ENCODE results near the gene MACROD2. TPM values are rescaled to one million over a fixed set of nuclear protein-coding genes. Genes with fewer than 3 reads are reported as not detected.

MACROD2 gene
- total RNA-seq, 2 donors from 2014 or later: not detected

DNA sequence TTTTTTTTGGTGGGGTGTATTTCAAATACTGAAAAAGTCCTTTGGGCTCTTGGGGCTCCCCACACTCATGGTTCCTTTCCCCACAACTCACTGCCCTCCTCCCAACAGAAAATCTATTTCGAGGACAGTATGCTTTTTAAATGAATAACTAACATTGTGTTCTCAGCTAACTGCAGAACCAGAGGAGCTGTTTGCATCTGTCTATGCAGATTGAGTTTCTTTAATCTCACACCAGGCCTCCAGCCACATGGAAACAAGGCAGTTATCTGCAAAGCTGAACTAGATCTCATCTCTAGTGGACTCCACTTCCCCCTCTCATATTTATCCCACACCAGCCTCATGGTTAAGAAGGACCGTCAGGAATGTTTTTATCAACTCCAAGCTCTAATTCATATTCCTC is 1622.8 kb downstream of the MACROD2 start:
- H3K27ac Mint-ChIP-seq: no peak overlapping the region
- DNase-seq: no peak
- ATAC-seq (replicated peaks in 1 of 2): no peak
- H3K4me3 Mint-ChIP-seq: no peak overlapping the region
- peaks cover 2% of the 10 kb centered on the region in 2 donors for H3K36me3 Mint-ChIP-seq (ENCODE audit: insufficient read depth in 2 of 2)
- no peaks in the 10 kb centered on the region for H3K27me3 Mint-ChIP-seq (ENCODE audit: low read depth)
- no peaks in the 10 kb centered on the region for H3K4me1 Mint-ChIP-seq (ENCODE audit: low read depth)
- peaks cover 5 to 15% of the 10 kb centered on the region in 2 donors for H3K9me3 Mint-ChIP-seq

DNA sequence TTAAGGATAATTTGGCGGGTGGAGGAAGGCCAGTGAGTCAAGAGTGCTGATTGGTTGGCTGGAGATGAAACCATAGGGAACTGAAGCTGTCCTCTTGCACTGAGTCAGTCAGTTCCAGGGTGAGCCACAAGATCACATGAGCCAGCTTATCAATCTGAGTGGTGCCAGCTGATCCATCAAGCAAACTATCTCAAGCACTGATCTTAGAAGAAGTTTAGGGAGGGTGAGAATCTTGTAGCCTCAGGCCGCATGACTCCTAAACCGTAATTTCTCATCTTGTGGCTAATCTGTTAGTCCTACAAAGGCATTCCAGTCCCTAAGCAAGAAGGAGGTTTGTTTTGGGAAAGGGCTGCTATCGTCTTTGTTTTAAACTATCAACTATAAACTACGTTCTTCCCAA is 1623.6 kb downstream of the MACROD2 start:
- ATAC-seq (replicated peaks in 1 of 2) (no peak), DNase-seq (no peak)
- H3K9me3 Mint-ChIP-seq: peaks cover 5 to 15% of the 10 kb centered on the region in 2 donors
- no peaks in the 10 kb centered on the region for H3K27me3 Mint-ChIP-seq (ENCODE audit: low read depth)
- peaks cover 2% of the 10 kb centered on the region in 2 donors for H3K36me3 Mint-ChIP-seq (ENCODE audit: insufficient read depth in 2 of 2)
- H3K4me3 Mint-ChIP-seq: no peak overlapping the region
- no peak overlapping the region for H3K27ac Mint-ChIP-seq
- no peaks in the 10 kb centered on the region for H3K4me1 Mint-ChIP-seq (ENCODE audit: low read depth)

DNA sequence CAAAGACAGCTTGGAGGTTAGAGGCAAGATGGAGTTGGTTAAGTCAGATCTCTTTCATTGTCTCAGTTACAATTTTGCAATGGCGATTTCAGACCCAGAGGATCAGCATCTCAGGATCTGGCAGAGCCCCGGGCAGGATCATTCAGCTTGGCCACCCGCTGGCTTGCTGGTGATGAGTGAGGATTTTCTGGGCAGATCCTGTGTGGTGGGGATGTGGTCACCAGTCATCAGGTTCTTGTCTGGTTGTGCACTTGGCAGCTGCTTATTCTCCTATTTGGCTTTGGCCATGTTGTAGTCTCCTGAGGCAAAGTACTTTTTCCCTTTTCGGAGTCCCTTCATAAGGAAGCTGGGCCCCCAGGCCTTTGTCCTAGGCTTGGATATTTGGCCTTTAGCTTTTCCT is 1624.0 kb downstream of the MACROD2 start:
- H3K36me3 Mint-ChIP-seq (ENCODE audit: insufficient read depth in 2 of 2): peaks cover 2% of the 10 kb centered on the region in 2 donors
- H3K4me1 Mint-ChIP-seq (ENCODE audit: low read depth): no peaks in the 10 kb centered on the region
- DNase-seq (no peak), ATAC-seq (replicated peaks in 1 of 2) (no peak)
- H3K4me3 Mint-ChIP-seq: no peak overlapping the region
- H3K27ac Mint-ChIP-seq: no peak overlapping the region
- no peaks in the 10 kb centered on the region for H3K27me3 Mint-ChIP-seq (ENCODE audit: low read depth)
- H3K9me3 Mint-ChIP-seq: peaks cover 5 to 15% of the 10 kb centered on the region in 2 donors

DNA sequence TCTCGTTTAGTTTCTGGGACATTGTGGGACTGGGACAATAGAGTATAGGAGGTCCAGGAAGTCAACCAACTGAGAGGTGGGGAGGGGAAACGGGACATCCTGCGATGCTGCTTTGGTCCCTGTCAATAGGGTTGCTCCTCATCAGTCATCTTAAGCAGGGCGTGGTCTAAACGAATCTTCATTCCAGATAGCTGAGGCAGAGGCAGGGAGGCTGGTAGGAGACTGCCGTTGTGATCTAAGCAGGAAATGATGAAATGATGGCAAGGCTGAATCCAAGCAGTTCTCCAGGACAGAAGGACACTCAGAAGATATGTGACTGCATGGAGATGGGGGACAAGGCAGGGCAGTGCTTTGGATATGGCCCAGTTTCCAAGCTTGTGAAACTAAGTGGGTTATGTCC is 1624.5 kb downstream of the MACROD2 start:
- H3K36me3 Mint-ChIP-seq (ENCODE audit: insufficient read depth in 2 of 2): peaks cover 2% of the 10 kb centered on the region in 2 donors
- DNase-seq (no peak), ATAC-seq (replicated peaks in 1 of 2) (no peak)
- H3K4me3 Mint-ChIP-seq: no peak overlapping the region
- H3K9me3 Mint-ChIP-seq: peaks cover 5 to 15% of the 10 kb centered on the region in 2 donors
- no peak overlapping the region for H3K27ac Mint-ChIP-seq
- no peaks in the 10 kb centered on the region for H3K4me1 Mint-ChIP-seq (ENCODE audit: low read depth)
- no peaks in the 10 kb centered on the region for H3K27me3 Mint-ChIP-seq (ENCODE audit: low read depth)

DNA sequence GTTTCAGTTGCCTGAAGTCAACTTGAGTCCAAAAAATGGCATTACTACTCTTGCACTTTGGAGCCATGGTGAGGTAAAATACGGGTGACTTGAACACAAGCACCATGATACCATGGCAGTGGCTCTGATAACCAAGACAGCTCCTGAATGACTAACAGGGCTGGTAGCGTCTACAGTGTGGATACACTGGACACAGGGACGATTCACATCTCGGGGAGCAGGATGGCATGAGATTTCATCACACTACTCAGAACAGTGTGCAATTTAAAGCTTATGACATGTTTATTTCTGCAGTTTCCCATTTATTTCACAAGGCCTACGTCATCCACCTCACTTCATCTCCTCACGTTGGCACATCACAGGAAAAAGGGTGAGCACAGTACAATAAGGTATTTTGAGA is 1627.1 kb downstream of the MACROD2 start:
- Mint-ChIP-seq H3K4me1 (ENCODE audit: low read depth) (no peaks in the 10 kb centered on the region), H3K9me3 (peaks cover 6 to 10% of the 10 kb centered on the region in 2 donors), H3K4me3 (no peak overlapping the region), H3K27me3 (ENCODE audit: low read depth) (no peaks in the 10 kb centered on the region), H3K36me3 (ENCODE audit: insufficient read depth in 2 of 2) (peaks cover 0 to 5% of the 10 kb centered on the region in 2 donors), H3K27ac (no peak overlapping the region)
- DNase-seq (no peak), ATAC-seq (replicated peaks in 1 of 2) (no peak)

DNA sequence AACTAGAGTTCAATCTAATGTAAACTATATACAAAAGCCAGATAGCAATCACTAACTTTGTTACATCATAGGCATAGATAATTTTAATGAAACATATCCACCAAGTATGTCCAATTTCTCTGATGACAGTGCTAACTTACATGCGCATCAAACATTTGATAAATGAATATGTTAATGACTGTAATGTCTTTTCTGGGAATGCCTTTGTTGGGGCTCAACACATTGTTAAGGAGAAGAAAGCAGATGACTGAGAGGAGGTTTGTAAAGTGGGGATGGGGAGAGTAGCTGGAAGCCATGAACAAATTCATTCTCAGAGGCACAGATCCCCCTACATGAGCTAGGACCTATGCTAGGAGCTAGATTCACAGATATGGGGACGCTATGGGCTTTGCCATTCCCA is 1627.9 kb downstream of the MACROD2 start:
- no peak for DNase-seq
- Mint-ChIP-seq H3K4me3 (no peak overlapping the region), H3K36me3 (ENCODE audit: insufficient read depth in 2 of 2) (peaks cover 0 to 3% of the 10 kb centered on the region in 2 donors), H3K27ac (no peak overlapping the region), H3K9me3 (peaks cover 4 to 8% of the 10 kb centered on the region in 2 donors), H3K4me1 (ENCODE audit: low read depth) (no peaks in the 10 kb centered on the region), H3K27me3 (ENCODE audit: low read depth) (no peaks in the 10 kb centered on the region)
- no peak for ATAC-seq (replicated peaks in 1 of 2)

DNA sequence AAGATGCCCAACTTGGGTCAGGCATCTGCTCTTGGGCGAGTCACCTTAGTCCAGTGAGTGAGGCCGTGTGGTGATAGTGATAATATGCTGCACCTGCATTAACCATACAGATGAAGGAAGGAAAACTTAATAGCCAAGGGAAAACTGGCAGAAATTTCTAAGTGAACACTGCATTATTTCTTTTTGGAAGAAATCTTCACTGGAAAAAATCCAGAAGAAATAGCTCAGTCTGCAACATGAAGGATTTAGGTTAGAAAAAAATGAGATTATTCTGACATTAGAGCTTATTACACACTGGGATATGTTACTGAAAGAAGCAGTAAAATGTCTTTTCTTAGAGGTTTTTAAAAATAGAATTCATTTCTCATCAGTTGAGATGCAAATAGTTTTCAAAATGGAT is 1630.7 kb downstream of the MACROD2 start:
- H3K27me3 Mint-ChIP-seq (ENCODE audit: low read depth): no peaks in the 10 kb centered on the region
- H3K4me3 Mint-ChIP-seq: no peak overlapping the region
- H3K27ac Mint-ChIP-seq: no peak overlapping the region
- peaks cover 0 to 3% of the 10 kb centered on the region in 2 donors for H3K36me3 Mint-ChIP-seq (ENCODE audit: insufficient read depth in 2 of 2)
- DNase-seq: no peak
- no peaks in the 10 kb centered on the region for H3K4me1 Mint-ChIP-seq (ENCODE audit: low read depth)
- peaks cover 3 to 6% of the 10 kb centered on the region in 2 donors for H3K9me3 Mint-ChIP-seq
- ATAC-seq (replicated peaks in 1 of 2): no peak

DNA sequence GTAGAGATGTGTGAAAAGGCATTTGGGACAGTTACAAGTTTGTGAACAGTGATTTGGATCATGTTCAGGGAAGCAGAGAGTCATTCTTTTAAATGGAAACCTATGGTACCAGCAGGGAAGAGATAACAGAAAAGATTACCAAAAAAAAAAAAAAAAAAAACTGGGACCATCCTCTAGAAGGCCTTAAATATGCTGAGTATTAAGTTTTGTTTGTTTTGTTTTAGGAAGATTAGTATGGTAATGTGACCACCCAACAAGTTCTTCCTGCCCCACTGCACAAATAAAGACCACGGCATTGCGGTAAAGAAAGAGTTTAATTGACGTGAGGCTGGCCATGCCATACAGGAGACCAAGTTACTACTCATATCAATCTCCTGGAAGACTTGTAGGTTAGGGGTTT is 1631.8 kb downstream of the MACROD2 start:
- Mint-ChIP-seq H3K9me3 (peaks cover 3 to 8% of the 10 kb centered on the region in 2 donors), H3K27ac (no peak overlapping the region), H3K4me3 (no peak overlapping the region), H3K27me3 (ENCODE audit: low read depth) (no peaks in the 10 kb centered on the region), H3K36me3 (ENCODE audit: insufficient read depth in 2 of 2) (peaks cover 0 to 3% of the 10 kb centered on the region in 2 donors), H3K4me1 (ENCODE audit: low read depth) (no peaks in the 10 kb centered on the region)
- ATAC-seq (replicated peaks in 1 of 2): no peak
- no peak for DNase-seq

DNA sequence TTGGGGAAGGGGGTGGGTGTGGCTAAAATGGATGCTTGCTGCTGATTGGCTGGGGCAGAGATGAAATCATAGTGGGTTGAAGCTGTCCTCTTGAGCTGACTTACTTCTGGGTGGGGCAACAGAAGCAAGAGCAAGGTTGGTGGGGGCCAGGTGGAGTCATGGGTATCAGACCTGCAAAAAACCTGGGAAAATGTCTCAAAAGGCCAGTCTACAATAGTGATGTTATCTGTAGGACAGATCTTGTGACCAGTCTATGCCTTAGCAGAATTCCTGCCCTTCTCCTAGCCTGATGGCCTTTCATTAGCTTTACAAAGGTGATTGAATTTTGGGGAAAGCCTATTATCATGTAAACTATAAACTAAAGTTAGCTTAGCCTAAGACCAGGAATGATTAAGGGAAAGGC is 1632.2 kb downstream of the MACROD2 start:
- Mint-ChIP-seq H3K4me1 (ENCODE audit: low read depth) (no peaks in the 10 kb centered on the region), H3K9me3 (peaks cover 3 to 8% of the 10 kb centered on the region in 2 donors), H3K27ac (no peak overlapping the region), H3K36me3 (ENCODE audit: insufficient read depth in 2 of 2) (peaks cover 0 to 3% of the 10 kb centered on the region in 2 donors), H3K27me3 (ENCODE audit: low read depth) (no peaks in the 10 kb centered on the region), H3K4me3 (no peak overlapping the region)
- DNase-seq (no peak), ATAC-seq (replicated peaks in 1 of 2) (no peak)

DNA sequence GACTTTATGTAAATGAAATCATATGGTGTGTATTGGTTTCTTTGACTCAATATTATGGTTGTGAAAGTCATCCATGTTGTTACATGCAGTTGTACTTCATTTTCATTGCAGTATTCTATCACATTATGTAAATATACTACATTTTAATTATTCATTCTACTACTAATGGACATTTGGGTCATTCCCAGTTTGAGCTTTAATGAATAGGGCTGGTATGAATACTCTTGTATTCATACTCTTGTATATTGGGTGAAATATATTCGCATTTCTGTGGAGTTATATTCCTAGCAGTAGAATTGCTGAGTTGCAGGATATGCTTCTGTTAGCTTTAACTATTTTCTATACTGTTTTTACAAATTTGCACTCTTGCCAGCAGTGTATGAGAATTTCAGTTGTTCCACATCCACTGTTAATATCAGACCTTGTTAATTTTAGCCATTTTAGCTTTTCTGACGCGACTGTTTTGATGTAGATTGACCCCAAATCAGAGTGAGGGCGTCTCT is 1633.6 kb downstream of the MACROD2 start:
- H3K27me3 Mint-ChIP-seq (ENCODE audit: low read depth): no peaks in the 10 kb centered on the region
- no peak overlapping the region for H3K4me3 Mint-ChIP-seq
- H3K9me3 Mint-ChIP-seq: peaks cover 4 to 8% of the 10 kb centered on the region in 2 donors
- peaks cover 2 to 3% of the 10 kb centered on the region in 2 donors for H3K36me3 Mint-ChIP-seq (ENCODE audit: insufficient read depth in 2 of 2)
- DNase-seq: no peak
- ATAC-seq (replicated peaks in 1 of 2): no peak
- H3K27ac Mint-ChIP-seq: no peak overlapping the region
- H3K4me1 Mint-ChIP-seq (ENCODE audit: low read depth): no peaks in the 10 kb centered on the region

DNA sequence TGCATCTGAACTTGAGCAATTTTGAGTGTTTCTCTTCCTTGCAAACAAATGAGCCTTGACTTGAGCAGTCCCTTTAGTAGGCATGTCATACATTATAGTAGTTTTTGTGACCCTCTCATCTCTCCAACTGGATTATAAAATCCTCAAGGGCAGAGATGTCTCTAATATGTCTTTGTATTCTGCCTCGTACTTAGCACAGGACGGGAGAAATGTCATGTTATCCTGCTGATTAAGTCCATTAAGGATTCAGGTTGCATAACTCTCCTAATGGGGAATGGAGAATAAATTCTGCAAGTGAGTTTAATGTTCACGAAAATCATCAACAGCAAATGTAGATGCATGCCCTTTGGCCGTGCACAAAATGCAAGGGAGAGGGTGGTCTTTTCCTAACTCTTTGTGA is 1635.0 kb downstream of the MACROD2 start:
- peaks cover 1 to 8% of the 10 kb centered on the region in 2 donors for H3K9me3 Mint-ChIP-seq
- H3K36me3 Mint-ChIP-seq (ENCODE audit: insufficient read depth in 2 of 2): peaks cover 2 to 3% of the 10 kb centered on the region in 2 donors
- no peaks in the 10 kb centered on the region for H3K27me3 Mint-ChIP-seq (ENCODE audit: low read depth)
- no peak overlapping the region for H3K4me3 Mint-ChIP-seq
- DNase-seq (no peak), ATAC-seq (replicated peaks in 1 of 2) (no peak)
- H3K27ac Mint-ChIP-seq: no peak overlapping the region
- no peaks in the 10 kb centered on the region for H3K4me1 Mint-ChIP-seq (ENCODE audit: low read depth)

DNA sequence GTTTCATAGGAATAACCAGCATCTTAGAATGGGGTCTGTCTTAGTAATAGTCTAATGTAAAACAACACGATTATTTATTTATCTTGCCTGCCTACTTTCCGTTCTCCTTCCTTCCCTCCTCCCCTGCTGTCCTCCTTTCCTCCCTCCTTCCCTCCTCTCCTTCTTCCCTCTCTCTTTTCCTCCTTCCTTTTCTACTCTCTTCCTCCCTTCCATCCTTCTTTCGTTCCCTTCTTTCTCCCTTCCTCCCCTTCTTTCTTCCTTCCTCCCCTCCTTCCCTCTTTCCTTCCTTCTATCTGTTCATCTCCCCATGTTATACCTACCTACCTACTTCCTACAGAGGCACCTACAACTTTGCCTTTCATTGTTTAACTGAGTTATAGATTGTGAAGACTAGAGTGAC is 1637.4 kb downstream of the MACROD2 start:
- DNase-seq: no peak
- H3K4me3 Mint-ChIP-seq: no peak overlapping the region
- no peaks in the 10 kb centered on the region for H3K27me3 Mint-ChIP-seq (ENCODE audit: low read depth)
- ATAC-seq (replicated peaks in 1 of 2): no peak
- no peak overlapping the region for H3K27ac Mint-ChIP-seq
- H3K4me1 Mint-ChIP-seq (ENCODE audit: low read depth): no peaks in the 10 kb centered on the region
- H3K36me3 Mint-ChIP-seq (ENCODE audit: insufficient read depth in 2 of 2): peaks cover 0 to 2% of the 10 kb centered on the region in 2 donors
- H3K9me3 Mint-ChIP-seq: peaks cover 6 to 9% of the 10 kb centered on the region in 2 donors

DNA sequence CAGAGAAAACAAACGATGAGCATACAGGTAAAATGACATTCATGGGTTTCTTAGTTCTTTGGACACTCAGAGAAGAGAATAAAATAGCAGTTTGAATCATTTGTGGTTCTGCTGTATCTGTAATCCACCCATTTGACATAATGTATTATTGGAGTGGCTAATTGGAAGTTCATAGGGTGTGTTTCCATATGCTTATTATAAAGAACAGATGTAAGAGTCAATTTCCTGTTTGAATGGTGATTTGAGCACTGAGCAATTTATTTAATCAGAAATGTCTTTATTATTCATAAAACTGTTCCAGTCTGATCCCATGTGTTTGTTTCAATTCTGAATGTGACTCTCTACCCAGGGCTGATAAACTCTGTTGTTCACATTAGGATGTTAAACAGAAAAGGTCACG is 1638.8 kb downstream of the MACROD2 start:
- Mint-ChIP-seq H3K36me3 (ENCODE audit: insufficient read depth in 2 of 2) (peaks cover 0 to 2% of the 10 kb centered on the region in 2 donors), H3K4me1 (ENCODE audit: low read depth) (no peaks in the 10 kb centered on the region), H3K27me3 (ENCODE audit: low read depth) (no peaks in the 10 kb centered on the region), H3K27ac (no peak overlapping the region), H3K9me3 (peaks cover 6 to 9% of the 10 kb centered on the region in 2 donors), H3K4me3 (no peak overlapping the region)
- ATAC-seq (replicated peaks in 1 of 2): no peak
- DNase-seq: no peak

DNA sequence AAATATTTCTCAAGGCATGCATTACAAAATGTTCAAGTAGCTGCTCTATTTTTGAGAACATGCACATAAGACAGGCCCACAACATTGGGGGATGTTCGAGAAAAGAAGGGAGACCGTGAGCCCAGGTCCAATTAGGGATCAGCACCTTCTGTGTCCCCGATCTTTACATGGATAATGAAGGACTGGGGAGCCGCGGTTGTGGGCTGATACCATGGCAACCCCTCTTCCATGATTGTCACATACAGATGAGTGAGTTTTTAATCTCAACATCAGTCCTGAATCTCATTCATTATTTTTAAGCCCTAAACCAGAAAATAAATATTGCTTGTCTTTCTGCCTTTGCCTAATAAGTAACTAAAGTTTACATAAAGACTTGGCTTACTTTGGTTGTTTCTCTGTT is 1642.2 kb downstream of the MACROD2 start:
- Mint-ChIP-seq H3K27ac (no peak overlapping the region), H3K27me3 (ENCODE audit: low read depth) (no peaks in the 10 kb centered on the region), H3K9me3 (peaks cover 6 to 9% of the 10 kb centered on the region in 2 donors), H3K36me3 (ENCODE audit: insufficient read depth in 2 of 2) (peaks cover 0 to 2% of the 10 kb centered on the region in 2 donors), H3K4me1 (ENCODE audit: low read depth) (no peaks in the 10 kb centered on the region), H3K4me3 (no peak overlapping the region)
- ATAC-seq (replicated peaks in 1 of 2): no peak
- no peak for DNase-seq

Data from activated T-cell treated with anti-CD3 and anti-CD28 coated beads, Interleukin-2, amount 50 U/mL, for 72 hours (primary cell).